ENCODE results near the gene OR51S1. TPM values are rescaled to one million over a fixed set of nuclear protein-coding genes. Genes with fewer than 3 reads are reported as not detected.
"Not testable (repeated sequence)": the region's sequence is repeated elsewhere in the genome, so short reads cannot be mapped to it uniquely, and the experiment has no call there.

The OR51S1 gene
- total RNA-seq, 1 donor from 2014 or later, result not detected

- no peak for DNase-seq
These were observed 44.7 kb downstream of the OR51S1 start, which contains the start of gene OR52R1 for GRCh38 chr11:4804280-4804679. Gene OR52R1, minus strand, starts transcription at chr11:4804380. Its CDS starts 0 bp downstream, at chr11:4804380.

GRCh38 chr11:4801316-4801715 is 47.7 kb downstream of the OR51S1 start:
- DNase-seq, result not testable (repeated sequence)

- DNase-seq, result no peak
These were observed 50.4 kb downstream of the OR51S1 start for GRCh38 chr11:4798427-4799183.

Other genes starting within 250 kb of the OR51S1 start
- 10.8 TPM for gene TRIM68, start 241.0 kb downstream of the OR51S1 start, total RNA-seq
- not detected for gene OR51D1, start 211.7 kb downstream of the OR51S1 start, total RNA-seq
- 0.16 TPM for gene OR51E1, start 205.2 kb downstream of the OR51S1 start, total RNA-seq
- gene OR51E2, start 151.4 kb downstream of the OR51S1 start, total RNA-seq, result not detected
- gene MMP26, start 144.4 kb downstream of the OR51S1 start, total RNA-seq, result not detected
- gene OR51F1, start 79.3 kb downstream of the OR51S1 start, total RNA-seq, result not detected
- gene OR52R1, start 44.8 kb downstream of the OR51S1 start, total RNA-seq, result not detected
- gene OR51F2, start 27.9 kb downstream of the OR51S1 start, total RNA-seq, result not detected
- not detected for gene OR51T1, start 32.7 kb upstream of the OR51S1 start, total RNA-seq
- gene OR51A7, start 54.6 kb upstream of the OR51S1 start, total RNA-seq, result not detected
- not detected for gene OR51G2, start 70.1 kb upstream of the OR51S1 start, total RNA-seq
- not detected for gene OR51G1, start 75.1 kb upstream of the OR51S1 start, total RNA-seq
- gene OR51A4, start 98.4 kb upstream of the OR51S1 start, total RNA-seq, result not detected
- gene OR51A2, start 106.5 kb upstream of the OR51S1 start, total RNA-seq, result not detected
- gene OR51L1, start 145.6 kb upstream of the OR51S1 start, total RNA-seq, result not detected
- not detected for gene OR52J3, start 197.3 kb upstream of the OR51S1 start, total RNA-seq
- not detected for gene OR52E2, start 210.4 kb upstream of the OR51S1 start, total RNA-seq
- not detected for gene OR52E1, start 220.4 kb upstream of the OR51S1 start, total RNA-seq

Measured in occipital lobe (tissue), 2 donors.